Stimulated activated CD8-positive, alpha-beta memory T cell treated with anti-CD3 and anti-CD28 coated beads, Interleukin-15, amount 100 ng/mL, for 48 hours (primary cell): Measurements from ENCODE around the gene TMEM52.

ENCODE experiments used
- DNase-seq, 2 donors: peaks; one replicate each; pipeline ENCODE4 v3.0.0-alpha.2; 2020; ENCODE audit warnings: low read depth in 2 of 2

The TMEM52 gene

DNA sequence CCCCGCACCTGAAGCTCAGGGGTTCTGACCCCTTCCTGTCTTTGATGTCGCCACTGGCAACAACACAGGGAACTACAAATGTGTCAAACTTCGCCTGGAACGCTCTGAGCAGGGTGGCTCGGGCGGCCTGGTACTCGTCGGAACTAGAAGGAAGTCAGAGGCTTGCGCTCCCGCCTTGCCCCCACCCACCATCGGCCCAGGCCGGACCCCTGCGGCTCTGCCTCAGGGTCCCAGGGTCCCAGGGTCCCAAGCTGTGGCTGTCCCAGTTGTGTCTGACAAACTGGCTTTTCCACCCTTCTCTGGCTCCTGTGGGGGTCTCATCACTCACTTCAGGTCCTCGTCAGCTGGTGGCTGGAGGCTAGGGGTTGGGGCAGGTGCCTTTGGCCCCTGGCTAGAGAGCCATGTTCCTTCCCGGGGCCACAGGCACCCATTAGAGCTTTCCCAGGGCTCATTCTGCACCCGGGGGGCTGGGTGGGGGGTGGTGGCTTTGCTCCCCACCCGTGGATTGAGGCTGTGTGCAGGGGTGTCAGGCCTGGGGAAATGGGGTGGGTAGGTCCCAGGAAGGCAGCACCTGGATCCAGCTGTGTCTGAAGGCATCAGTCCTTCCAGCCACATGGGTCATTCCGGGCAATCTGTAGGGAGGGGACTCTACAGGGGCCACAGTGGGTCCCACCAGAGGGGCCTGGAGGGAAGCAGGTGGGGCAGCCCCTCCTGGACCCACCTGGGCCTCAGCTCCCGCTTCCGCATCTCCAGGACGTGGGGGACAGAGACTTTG lies 8.0 kb upstream of the TMEM52 start:
- DNase-seq: no peak

DNA sequence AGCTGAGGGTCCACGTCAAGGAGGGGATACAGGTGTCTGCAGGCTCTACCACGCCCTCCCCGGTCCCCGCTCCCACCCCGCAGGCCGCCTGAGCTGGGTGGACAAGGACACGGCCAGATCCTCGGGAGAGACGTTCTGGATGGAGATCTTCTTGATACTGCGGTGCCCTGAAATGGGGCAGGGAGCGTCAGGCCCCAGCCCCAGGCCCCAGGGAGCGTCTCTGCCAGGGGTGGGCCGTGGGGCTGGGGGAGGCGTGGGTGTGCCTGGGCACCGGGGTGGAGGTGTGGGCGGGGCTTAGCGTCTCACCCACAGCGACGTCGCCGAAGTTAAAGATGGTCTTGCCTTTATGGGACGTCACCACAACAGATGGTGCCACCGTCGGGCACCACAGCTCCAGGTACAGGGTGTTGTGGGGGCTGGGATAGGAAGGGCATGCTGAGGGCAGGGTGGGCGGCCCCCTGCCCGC lies 7.3 kb upstream of the TMEM52 start:
- DNase-seq: no peak

DNA sequence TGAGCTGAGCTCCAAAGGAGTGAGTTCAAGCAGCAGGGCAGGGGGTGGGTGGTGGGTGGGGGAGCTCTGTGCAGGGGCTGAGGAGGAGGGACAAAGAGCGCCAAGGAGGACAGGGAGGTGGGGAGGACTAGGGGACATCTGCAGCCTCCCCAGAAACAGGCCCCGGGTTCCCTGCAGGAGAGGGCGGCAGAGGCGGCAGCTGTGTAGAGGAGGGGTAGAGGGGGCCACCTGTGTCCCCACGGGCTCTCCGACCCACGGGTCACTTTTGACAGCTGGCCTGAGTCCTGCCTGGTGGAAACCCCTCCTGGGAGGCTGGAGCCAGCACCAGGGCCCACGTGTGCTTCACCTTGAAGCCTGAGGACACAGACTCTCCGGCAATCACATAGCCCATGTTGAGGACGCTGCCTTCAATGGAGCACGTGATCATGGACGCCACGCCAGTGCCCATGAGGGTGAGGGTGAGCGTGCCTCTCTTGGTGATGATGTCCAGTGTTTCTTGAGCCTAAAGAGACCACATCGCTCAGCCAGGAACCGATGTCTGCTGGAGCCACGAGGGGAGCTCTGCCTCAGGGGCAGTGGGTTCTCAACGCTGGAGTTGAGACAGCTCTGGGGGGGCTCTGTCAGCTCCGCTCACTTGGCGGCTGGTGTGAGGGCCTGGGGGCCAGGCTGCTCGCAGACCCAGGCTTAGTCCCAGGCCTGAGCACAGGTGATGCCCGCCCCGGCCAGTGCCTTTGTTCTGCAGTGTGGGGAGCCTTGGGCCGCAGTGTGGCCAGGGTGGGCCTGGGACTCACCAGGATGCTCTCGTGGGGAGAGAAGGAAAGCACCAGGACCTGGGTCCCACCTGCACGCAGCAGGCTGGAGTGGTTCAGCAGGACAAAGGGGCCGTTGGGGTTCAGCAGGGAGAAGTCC lies 6.6 kb upstream of the TMEM52 start:
- DNase-seq: no peak

DNA sequence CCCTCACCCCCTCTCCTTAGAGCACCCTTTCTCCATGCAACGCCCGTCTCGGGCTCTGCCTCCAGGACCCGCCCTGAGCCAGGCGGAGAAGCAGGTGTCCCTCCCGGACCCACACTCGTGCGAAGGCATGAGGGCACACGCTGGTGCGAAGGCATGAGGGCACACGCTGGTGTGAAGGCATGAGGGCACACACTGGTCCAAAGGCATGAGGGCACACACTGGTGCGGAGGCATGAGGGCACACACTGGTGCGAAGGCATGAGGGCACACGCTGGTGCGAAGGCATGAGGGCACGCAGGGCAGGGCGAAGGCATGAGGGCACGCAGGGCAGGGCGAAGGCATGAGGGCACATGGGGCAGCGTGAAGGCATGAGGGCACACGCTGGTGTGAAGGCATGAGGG lies 5.8 kb upstream of the TMEM52 start:
- DNase-seq: no peak

DNA sequence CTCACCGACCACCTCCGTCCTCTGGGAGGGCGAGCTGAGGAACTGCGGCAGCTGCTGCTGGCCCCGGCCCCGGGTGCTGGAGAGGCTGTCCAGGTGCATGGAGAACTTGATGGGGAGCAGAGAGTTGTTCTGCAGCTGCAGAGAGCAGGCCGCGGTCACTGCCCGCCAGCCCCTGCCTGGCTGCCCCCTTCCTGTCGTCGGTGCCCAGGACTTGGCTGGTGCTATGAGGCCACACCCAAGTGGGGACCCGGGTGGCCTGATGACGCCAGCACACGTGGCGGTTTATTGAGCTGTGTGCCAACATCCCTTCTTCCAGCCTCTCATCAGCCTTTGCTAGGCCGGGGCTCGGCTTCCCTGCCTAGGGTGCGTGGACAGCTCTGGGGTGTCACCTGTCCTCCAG lies 5.3 kb upstream of the TMEM52 start:
- DNase-seq: no peak

DNA sequence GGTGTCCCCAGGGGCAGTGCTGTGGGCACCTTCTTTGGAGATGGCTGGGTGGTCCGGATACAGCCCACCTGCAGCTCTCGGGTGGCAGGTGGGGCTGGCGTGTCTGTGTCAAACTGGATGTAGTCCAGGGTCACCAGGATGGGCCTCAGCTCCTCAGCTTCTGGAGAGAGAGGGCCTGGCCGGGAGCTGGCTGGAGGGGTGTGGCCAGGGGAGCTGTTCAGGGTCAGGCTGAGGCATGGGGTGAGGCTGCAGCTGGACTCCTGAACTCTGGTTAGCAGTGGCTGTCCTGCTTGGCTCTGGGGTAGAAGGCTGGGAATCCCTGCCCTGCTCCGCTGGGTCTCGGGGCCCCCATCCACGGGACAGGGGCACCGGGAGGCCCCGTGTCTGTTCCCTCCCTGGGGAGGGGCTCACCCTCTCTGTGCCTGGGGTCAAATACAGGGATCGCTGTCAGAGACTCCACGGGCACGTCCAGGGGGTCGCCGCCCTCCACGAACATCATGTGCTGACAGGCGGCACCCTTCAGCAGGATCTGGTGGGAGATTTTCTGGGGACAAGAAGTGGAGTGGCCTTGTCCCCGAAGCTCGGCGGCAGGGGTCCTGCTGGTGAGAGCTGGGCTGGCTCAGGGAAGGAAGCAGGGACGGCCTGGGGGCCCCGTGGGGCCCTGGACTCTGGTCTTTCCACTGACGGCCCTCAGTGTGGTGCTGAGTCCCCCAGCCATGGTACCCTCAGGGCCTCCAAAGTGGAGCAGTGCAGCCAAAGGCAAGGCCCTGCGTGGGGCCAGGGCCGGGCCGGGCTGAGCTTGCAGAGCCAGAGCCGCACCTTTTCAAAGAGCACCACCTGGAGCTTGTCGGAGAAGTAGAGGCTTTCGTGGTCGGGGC lies 4.1 kb upstream of the TMEM52 start:
- no peak for DNase-seq

DNA sequence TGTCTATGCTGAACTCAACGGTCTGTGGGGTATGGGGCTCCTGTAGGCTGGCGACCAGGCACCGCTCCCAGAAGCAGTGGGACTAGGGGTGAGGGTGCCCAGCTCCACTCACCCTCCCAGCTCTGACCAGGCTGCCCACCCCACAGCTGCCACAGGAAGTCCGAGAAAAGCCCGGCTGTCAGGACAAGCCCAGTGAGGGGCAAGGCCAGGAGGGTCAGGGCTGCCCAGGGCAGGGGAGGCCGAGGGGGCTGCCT lies 3.5 kb upstream of the TMEM52 start:
- no peak for DNase-seq

DNA sequence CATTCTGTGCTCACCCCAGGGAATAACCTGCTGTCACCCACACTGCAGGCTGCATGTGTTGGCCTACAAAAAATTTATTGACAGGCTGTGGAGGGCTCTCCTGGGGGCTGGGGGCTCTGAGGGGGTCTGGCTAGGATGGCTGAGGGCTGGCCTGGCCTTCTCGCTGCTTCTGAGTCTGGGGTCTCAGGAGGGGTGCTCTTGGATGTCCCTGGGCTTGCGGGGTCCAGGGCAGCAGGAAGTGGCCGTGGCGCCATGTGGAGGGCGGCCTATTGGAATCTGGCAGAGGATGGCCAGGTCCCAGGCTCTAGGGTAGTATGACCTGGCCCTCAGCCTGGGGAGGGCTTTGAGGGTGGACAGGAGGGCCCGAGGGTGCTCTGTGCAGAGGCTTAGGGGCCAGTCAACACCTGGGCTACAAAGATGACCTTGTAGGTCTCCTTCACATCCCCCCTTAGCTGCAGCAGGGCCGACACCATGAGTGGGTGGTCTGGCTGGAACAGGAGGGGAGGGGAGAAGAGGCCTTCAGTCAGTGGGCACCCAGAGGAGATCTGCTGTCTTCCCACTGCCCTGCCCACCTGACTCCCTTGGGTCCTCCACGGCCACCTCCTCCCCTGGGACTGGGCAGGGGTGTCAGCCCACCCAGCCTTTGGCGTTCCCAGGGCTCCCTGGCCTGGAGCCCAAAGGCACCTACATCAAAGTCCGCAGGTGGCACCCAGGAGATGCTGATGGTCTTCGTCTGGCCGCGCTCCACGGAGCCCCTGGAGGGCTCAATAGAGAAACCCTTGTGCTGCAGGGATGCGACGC lies 3.0 kb upstream of the TMEM52 start:
- DNase-seq: no peak

DNA sequence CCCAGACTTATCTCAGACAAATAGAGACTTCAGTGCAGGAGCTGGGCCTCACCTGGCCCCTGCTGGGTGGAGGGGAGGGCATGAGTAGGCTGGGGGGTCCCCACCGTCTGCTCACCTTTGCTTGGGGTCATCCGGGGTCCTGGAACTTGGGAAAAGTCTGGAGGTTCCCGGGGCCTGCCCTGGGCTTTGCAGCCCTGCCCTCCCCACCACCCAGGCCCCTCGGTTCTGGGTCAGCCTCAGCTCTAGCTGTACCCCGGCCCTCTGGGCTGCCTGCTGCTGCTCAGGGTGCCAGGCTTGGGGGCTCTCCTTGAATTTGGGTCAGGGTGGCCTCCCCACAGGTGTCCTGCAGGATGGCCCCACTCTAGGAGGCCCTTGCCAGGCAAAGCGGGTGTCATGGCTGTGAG lies 2.4 kb upstream of the TMEM52 start:
- no peak for DNase-seq

DNA sequence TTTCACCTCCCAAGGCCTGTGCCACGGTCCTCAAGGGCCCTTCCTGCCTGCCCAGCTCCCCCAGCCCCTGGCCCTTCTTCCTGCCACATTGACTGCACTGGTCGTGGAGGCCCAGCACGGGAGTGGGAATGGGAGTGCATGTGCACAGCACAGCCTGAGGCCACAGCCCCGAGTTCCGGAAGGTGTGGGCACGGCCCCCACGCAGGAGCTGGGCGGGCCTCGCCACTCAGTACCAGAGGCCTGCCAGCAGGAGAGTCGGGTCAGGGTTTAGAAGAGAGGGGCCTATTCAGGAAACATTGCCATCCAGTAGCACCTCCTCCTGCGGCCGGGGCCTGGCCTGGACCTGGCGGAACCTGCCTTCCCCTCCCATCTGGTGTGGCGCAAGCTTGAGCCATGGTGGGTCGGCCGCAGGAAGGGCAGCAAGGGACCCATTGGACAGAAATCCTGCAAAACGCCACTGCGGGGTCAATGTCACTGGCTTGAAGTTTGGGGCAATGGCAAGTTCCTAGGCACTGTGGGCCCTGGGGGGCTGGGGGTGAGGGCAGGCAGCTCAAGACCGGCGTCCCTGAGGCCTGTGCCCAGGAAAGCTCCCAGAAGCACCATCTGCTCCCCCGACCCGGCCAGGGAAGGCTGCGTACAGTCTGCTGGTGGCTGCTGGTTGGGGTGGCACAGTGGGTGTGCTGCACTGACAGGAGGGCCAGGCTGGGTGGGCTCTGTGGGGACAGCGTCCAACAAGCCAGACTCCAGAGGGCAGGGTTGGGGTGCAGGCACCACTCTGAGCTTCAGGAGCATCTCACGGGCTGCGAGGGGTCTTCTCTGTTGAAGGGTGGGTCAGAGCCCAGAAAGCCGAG lies 1.8 kb upstream of the TMEM52 start:
- DNase-seq: no peak

DNA sequence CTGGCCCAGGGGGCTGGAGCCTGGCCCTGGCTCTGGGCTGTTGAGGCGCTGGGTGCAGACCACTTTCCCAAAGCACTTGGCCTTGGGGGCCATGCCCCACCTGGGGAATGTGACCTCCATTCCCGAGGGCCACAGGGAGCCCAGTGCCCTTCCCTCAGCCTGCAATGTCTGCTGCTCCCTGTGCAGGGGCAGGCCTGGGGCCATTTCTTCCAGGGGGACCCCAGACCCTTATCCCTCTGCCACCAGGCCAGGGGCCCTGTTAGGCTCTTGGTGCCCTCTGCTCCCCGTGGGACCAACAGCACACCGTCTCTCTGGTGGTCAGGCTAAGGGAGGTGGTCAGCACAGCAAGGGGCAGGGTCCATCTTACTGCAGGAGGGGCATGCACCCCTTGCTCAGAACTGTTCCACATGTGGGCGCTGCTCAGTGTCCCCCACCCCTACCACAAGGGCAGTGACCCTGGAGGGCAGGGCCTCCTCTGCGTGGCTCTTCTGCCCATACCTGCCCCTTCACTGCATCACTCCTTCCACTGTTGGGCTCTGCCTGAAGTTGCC lies 1.1 kb upstream of the TMEM52 start:
- DNase-seq: no peak

DNA sequence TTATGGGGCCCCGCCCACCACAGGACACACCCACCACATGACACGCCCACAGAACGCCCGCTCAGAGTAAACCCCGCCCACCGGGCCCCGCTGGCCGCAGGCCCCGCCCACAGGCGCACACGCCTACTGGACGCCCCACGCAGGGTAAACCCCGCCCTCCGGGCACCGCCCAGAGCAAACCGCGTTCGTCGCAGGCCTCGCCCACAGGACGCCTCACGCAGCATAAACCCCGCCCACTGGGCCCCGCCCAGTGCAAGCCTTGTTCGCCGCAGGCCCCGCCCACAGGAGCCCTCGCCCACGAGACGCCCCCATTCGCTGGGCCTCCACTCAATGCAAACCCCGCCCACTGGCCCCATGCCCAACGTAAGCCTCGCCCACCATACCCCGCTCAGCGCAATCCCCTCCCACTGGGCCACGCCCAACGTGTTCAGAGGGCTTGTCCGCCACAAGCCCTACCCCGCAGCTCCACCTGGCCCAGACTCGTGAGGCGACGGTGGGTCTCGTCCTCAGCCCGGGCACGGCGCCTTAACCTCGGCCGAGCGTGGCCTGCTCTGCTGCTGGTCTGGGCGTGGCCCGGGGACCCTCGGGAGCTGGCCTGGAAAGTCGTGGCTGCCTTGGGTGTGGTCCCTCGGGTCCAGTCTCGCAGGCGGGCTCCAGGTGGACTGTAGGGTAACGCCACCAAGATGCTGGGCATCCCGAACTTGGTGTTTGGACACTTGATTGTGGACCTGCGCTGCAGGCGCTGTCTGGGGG lies 401 bp upstream of the TMEM52 start:
- peak; percentile 98 for DNase-seq

DNA sequence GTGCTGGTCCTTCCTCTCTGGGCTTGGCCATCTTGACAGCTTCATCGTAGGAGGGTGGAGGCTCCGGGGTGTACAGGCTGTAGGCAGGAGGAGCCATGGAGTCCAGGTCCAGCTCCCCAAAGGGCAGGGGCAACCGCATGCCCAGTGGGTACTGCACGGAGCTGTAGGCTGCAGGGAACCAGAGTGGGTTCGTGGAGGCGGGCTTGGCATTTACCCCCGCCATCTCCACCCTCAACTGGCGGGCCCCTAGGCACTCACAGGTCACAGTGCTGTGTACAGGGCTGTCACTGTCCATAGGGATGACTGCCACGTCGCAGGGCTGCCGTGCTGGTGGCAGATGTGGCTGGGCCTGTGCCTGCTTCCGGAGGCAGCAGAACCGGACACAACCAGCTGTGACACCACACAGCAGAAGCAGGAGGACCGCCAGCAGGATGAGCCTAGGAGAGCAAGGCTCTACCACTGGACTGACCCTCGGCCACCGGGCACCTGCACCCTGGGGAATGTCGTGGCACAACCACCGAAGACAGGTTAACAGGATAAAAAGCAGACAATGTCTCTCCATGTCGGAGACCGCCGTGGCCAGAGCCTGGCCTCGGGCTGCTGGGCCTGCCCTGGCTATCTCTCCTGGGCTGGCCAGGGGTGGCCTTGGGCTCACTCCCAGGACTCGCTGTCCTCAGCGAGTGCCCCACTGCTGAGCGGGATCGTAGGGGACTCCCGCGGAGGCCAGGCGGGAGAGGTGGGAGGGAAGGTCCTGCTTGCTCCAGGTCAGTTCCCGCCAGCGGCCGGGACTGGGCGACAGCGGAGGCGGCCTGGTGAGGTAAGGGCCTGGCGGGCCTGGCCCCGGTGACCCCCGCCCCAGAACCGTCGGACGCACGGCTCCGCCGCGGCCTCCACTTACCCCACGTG lies 831 bp downstream of the TMEM52 start:
- DNase-seq: no peak

DNA sequence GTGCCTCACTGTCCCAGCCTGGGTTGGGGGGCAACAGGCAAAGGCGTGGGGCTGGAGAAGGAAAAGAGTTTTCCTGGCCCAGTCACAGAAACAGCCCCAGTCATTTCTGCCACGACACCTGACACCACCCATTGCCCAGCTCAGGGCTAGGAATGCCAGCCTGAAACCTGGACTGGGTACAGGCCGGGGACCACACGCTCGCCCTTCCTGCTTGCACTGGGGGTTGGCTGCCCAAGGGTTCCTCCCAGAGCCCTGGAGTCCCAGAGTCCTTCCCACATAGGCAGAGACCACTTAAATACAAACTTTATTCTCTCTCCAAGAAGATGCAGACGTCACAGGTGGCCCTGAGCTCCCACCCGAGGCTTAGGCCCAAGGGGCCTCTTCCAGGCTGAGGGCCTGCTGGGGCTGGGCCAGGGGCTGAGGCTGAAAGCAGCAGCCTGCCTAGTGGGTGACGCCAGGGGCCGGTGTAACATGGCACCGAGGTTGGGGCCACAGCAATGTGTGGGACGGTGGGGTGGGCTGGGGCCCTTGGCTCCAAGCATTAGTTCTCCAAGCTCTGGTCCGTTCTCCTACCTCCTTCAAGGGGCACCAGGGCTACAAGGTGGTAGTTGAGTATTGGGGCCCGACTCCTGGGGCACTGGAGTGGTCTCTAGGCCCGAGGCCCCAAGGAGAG lies 1.6 kb downstream of the TMEM52 start:
- no peak for DNase-seq

DNA sequence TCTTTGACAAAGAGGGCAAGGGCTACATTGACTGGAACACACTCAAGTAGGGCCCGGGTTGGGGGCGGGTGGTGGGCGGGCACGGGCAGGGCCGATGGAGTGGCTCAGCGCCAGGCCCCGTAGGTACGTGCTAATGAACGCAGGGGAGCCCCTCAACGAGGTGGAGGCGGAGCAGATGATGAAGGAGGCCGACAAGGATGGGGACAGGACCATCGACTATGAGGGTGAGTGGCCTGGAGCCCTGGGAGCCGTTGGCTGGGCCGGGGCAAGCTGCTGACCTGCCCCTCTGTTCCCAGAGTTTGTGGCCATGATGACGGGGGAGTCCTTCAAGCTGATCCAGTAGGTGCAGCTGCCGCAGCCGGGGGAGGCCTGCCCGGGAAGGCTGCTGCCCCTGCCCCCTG lies 2.2 kb downstream of the TMEM52 start:
- no peak for DNase-seq

DNA sequence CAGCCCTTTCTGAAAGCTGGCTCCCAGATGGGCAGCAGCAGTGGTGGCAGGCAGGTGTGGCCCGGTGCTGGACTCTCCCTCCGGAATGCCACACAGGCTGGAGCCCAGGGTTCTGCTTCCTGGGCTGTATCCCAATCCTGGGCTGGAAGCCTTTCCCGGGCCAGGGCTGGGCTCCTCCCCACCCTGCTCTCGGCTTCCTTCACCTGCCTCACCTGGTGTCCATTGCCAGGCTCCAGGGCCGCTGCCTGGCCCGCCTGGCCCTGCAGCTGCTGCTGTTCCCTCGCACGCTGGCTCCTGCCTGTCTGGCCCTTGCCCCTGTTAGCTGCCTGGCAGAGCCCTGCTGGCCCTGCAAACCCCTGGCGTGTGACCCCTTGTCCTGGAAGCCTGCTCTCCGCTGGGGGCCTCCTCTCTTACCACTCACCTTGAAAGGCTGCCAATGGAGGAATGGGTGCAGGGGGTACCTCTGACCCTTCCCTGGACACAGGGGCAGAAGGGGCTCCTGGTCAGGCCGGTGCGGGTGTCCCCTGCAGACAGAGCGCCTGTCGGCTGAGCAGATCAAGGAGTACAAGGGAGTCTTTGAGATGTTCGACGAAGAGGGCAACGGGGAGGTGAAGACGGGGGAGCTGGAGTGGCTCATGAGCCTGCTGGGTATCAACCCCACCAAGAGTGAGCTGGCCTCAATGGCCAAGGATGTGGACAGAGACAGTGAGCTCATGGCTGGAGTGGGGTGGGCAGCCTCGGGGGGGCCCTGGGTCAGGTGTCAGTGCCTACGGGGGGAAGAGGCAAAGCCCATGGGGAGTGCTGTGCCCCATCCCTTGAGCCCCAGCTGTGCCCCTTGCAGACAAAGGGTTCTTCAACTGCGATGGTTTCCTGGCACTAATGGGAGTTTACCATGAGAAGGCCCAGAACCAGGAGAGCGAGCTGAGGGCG lies 2.9 kb downstream of the TMEM52 start:
- DNase-seq: no peak
